SK-N-MC (cell line): ENCODE data around the gene TSPAN7.
A peak's percentile ranks its signal among the peaks of the same experiment; 100 is the strongest.

ENCODE experiments used
- DNase-seq: peaks from one replicate; pipeline ENCODE4 v3.0.0-alpha.2; 2011; ENCODE audit warnings: low read depth, low spot score
- H3K27ac ChIP-seq: fragments of 200-600 bp; sonication (generic); 2 replicates; pipeline ENCODE4 v1.5.1; 2016; ENCODE audit warnings: mixed run types
- H3K36me3 ChIP-seq: fragments of 200-600 bp; sonication (generic); 2 replicates; pipeline ENCODE4 v1.6.1; 2017; ENCODE audit warnings: antibody characterized with exemption, low read length, mixed read lengths; ENCODE audit not compliant: insufficient read depth
- H3K4me3 ChIP-seq: fragments of 200-600 bp; sonication (generic); 2 replicates; pipeline ENCODE4 v1.5.1; 2016
- H3K9ac ChIP-seq: fragments of 200-600 bp; sonication (generic); 2 replicates; pipeline ENCODE4 v1.8.0; 2017; ENCODE audit warnings: mixed run types, mixed read lengths; ENCODE audit not compliant: insufficient read length
- H3K9me3 ChIP-seq: fragments of 200-600 bp; sonication (generic); 2 replicates; pipeline ENCODE4 v1.6.1; 2017; ENCODE audit warnings: low read depth, mild to moderate bottlenecking, antibody characterized with exemption, low read length, moderate library complexity, mixed read lengths
- EZH2 ChIP-seq: fragments of 200-600 bp; sonication (generic); IDR thresholded peaks from one replicate; pipeline ENCODE4 v1.6.1; 2017; ENCODE audit warnings: antibody characterized with exemption
- FOXP2 ChIP-seq: optimal IDR thresholded peaks from 2 replicates; pipeline ENCODE3; 2011; ENCODE audit warnings: mild to moderate bottlenecking, moderate library complexity; ENCODE audit not compliant: insufficient read depth; ENCODE audit errors: extremely low read length, control extremely low read depth
- POLR2AphosphoS5 ChIP-seq: IDR thresholded peaks from 2 replicates; pipeline ENCODE4 v1.6.1; 2012; ENCODE audit warnings: mild to moderate bottlenecking, low read depth, low read length, borderline replicate concordance

TSPAN7 gene

GRCh38 chrX:38548508-38548907, 12.8 kb upstream of the TSPAN7 start:
- no peak overlapping the region for H3K27ac ChIP-seq
- H3K9ac ChIP-seq, result no peak overlapping the region
- TF ChIP-seq FOXP2, result no peak
- no peak for TF ChIP-seq EZH2
- TF ChIP-seq POLR2AphosphoS5, result no peak
- no peaks in the 10 kb centered on the region for H3K36me3 ChIP-seq
- no peak overlapping the region for H3K4me3 ChIP-seq
- H3K9me3 ChIP-seq, result no peaks in the 10 kb centered on the region
- DNase-seq, result no peak

GRCh38 chrX:38552721-38553120, 8.6 kb upstream of the TSPAN7 start:
- Histone ChIP-seq H3K4me3 (no peak overlapping the region), H3K27ac (peak overlapping the region; percentile 36; the same call in 1 of the 2 replicates), H3K9me3 (no peaks in the 10 kb centered on the region), H3K36me3 (no peaks in the 10 kb centered on the region), H3K9ac (no peak overlapping the region)
- TF ChIP-seq POLR2AphosphoS5 (no peak), FOXP2 (no peak), EZH2 (no peak)
- DNase-seq, result no peak

GRCh38 chrX:38558686-38559085, 2.7 kb upstream of the TSPAN7 start:
- no peak for DNase-seq
- no peak for TF ChIP-seq POLR2AphosphoS5
- no peak for TF ChIP-seq FOXP2
- TF ChIP-seq EZH2, result no peak
- Histone ChIP-seq H3K9me3 (no peaks in the 10 kb centered on the region), H3K4me3 (no peak overlapping the region), H3K27ac (no peak overlapping the region), H3K9ac (no peak overlapping the region), H3K36me3 (no peaks in the 10 kb centered on the region)

GRCh38 chrX:38560776-38561125, 591 bp upstream of the TSPAN7 start:
- H3K9me3 ChIP-seq, result no peaks in the 10 kb centered on the region
- H3K9ac ChIP-seq, result no peak overlapping the region
- no peak for DNase-seq
- H3K4me3 ChIP-seq, result peak overlapping the region; percentile 71
- TF ChIP-seq POLR2AphosphoS5 (no peak), EZH2 (no peak), FOXP2 (no peak)
- H3K27ac ChIP-seq, result no peak overlapping the region
- no peaks in the 10 kb centered on the region for H3K36me3 ChIP-seq

- H3K9ac ChIP-seq, result peak overlapping the region; percentile 41
- no peak overlapping the region for H3K27ac ChIP-seq
- TF ChIP-seq FOXP2, result no peak
- no peak for TF ChIP-seq EZH2
- TF ChIP-seq POLR2AphosphoS5, result no peak
- H3K9me3 ChIP-seq, result no peaks in the 10 kb centered on the region
- no peaks in the 10 kb centered on the region for H3K36me3 ChIP-seq
- peak overlapping the region; percentile 83 for H3K4me3 ChIP-seq
- no peak for DNase-seq
Observed at GRCh38 chrX:38561951-38562719, 793 bp downstream of the TSPAN7 start.

GRCh38 chrX:38563030-38563429, 1.7 kb downstream of the TSPAN7 start:
- Histone ChIP-seq H3K9ac (peak overlapping the region; percentile 41), H3K27ac (peak overlapping the region; percentile 64; the same call in 1 of the 2 replicates), H3K4me3 (peak overlapping the region; percentile 83), H3K36me3 (no peaks in the 10 kb centered on the region), H3K9me3 (no peaks in the 10 kb centered on the region)
- TF ChIP-seq POLR2AphosphoS5 (no peak), FOXP2 (no peak), EZH2 (no peak)
- DNase-seq, result no peak

GRCh38 chrX:38570396-38570795, 9.1 kb downstream of the TSPAN7 start:
- H3K9ac ChIP-seq, result no peak overlapping the region
- no peak overlapping the region for H3K27ac ChIP-seq
- H3K9me3 ChIP-seq, result no peaks in the 10 kb centered on the region
- DNase-seq, result no peak
- H3K36me3 ChIP-seq, result no peaks in the 10 kb centered on the region
- no peak overlapping the region for H3K4me3 ChIP-seq
- TF ChIP-seq EZH2 (no peak), FOXP2 (no peak), POLR2AphosphoS5 (no peak)

GRCh38 chrX:38571058-38571457, 9.7 kb downstream of the TSPAN7 start:
- Histone ChIP-seq H3K9me3 (no peaks in the 10 kb centered on the region), H3K27ac (no peak overlapping the region), H3K36me3 (no peaks in the 10 kb centered on the region), H3K9ac (no peak overlapping the region), H3K4me3 (no peak overlapping the region)
- no peak for TF ChIP-seq POLR2AphosphoS5
- no peak for TF ChIP-seq FOXP2
- TF ChIP-seq EZH2, result no peak
- DNase-seq, result no peak
